22Rv1 (cell line): ENCODE data around the gene STRBP.

Source experiments
- ZFX ChIP-seq: fragments of 450-650 bp; IDR thresholded peaks from 2 replicates; pipeline ENCODE4 v1.6.1; 2017; ENCODE audit warnings: antibody characterized with exemption, borderline replicate concordance
- TF ChIP-seq, protein P1 (sequence below): fragments of 450-650 bp; IDR thresholded peaks from 2 replicates; pipeline ENCODE4 v1.5.1; 2017; ENCODE audit warnings: mild to moderate bottlenecking

DNA sequence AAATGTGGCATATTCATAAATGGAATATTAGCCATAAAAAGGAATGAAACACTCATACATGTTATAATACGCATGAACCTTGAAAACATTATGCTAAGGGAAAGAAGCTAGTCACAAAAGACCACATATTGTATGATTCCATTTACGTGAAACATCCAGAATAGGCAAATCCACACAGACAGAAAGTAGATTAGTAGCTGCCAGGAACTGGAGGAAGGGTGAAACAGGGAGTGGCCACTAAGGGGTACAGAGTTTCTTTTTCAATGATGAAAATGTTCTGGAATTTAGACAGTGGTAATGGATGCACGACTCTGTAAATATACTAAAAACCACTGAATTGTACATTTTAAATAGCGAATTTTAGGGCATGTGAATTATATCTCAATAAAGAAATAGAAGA lies 39.4 kb downstream of the STRBP start:
- TF ChIP-seq, protein P1, sequence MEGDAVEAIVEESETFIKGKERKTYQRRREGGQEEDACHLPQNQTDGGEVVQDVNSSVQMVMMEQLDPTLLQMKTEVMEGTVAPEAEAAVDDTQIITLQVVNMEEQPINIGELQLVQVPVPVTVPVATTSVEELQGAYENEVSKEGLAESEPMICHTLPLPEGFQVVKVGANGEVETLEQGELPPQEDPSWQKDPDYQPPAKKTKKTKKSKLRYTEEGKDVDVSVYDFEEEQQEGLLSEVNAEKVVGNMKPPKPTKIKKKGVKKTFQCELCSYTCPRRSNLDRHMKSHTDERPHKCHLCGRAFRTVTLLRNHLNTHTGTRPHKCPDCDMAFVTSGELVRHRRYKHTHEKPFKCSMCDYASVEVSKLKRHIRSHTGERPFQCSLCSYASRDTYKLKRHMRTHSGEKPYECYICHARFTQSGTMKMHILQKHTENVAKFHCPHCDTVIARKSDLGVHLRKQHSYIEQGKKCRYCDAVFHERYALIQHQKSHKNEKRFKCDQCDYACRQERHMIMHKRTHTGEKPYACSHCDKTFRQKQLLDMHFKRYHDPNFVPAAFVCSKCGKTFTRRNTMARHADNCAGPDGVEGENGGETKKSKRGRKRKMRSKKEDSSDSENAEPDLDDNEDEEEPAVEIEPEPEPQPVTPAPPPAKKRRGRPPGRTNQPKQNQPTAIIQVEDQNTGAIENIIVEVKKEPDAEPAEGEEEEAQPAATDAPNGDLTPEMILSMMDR = no peak
- no peak for TF ChIP-seq ZFX
